HG03196 (cell line): ENCODE results near the gene NHLRC3.
"Not testable (repeated sequence)": the region's sequence is repeated elsewhere in the genome, so short reads cannot be mapped to it uniquely, and the experiment has no call there.

Experiments
- ATAC-seq: cut with Tn5 transposase; IDR thresholded peaks from one replicate; pipeline ENCODE4 v1.9.1; 2021; ENCODE audit not compliant: unreplicated experiment

The NHLRC3 gene

DNA sequence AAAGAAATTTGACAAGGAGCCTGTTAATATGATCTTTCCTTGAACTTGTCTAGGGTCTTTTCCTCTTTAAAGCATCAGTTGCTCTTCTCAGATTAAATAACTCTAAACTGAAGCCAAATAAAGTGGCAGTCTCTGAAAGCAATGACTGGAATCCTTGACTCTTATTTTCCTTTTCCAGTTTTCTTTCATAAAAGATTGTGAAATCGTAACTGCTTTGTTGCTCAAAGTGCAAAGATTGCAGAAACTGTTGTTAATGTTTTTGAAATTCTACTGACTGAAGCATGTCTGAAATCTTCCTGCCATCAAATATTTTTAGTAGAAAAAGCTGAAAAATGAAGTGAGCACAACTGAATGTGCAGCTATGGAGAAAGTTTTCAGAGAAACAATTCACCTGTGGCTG, 1.9 kb downstream of the NHLRC3 start:
- no peak for ATAC-seq

DNA sequence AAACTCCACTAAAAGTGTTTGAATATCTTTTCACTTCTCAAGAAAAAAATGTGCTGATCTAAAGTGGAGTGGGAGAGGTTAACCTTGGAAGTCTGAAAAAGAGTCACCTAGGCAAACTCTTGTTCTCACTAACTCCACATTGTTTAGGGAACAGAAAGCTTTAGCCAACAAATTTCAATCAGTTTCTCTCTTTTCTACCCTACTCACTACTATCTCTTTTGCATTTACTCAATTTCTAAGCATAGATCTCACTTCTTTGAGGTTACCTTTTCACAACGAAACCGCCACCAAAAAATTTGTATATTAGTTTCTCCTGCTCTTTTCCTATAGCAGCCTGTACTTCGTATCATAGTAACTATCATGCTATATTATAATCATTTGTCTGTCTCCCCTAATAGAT, 6.3 kb downstream of the NHLRC3 start:
- peak; percentile 68 for ATAC-seq

DNA sequence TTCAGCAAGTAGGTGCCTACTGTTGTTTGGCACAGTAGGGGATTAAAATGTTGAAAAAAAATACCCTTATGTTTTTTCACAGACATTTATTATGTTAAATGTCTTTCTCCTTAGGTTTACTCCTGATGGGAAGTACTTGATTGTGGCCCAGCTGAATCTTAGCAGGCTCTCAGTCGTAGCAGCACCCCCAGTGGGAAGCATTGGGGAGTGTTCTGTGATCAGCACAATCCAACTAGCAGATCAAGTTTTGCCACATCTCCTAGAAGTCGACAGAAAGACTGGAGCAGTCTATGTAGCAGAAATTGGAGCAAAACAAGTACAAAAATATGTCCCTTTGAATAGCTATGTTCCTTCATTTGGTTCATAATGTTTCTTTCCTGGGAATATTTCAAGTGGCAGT, 9.3 kb downstream of the NHLRC3 start:
- no peak for ATAC-seq

DNA sequence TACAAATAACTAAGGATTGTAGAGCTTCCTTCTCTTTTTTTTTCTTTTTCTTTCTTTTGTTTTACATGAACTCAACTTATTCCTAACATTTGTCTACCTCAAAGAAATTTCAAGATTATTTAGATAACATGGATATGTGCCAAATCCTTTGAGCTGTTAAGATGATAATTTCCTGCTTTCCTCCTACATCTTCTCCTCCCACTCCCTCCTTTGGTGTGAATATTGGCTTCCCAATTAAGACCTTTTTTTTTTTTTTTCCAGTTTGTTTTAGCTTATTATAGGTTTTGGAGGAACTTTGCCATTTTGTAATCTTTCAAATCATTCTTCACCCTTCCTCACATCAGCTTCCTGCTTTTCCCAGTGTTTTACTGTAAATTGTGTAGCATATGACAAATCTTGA, 10.6 kb downstream of the NHLRC3 start:
- ATAC-seq, result no peak

DNA sequence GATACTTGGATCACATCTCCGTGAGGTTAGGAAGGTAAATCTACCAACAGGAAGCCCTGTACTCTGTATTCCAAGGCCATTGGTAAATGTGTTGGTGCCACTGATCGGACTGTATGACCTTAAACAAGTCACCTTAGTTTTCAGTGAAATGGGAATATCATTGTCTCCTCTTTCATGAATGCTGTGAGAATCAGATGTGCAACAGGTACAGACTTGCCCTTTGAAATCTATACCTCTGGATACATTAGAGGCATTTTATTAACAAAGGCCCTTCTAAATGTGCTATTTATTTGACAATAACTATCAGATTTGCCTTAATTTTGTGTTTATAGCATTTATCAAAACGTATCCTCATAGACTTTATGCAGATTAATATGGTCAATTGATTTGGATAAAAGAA, 11.0 kb downstream of the NHLRC3 start:
- ATAC-seq, result no peak

DNA sequence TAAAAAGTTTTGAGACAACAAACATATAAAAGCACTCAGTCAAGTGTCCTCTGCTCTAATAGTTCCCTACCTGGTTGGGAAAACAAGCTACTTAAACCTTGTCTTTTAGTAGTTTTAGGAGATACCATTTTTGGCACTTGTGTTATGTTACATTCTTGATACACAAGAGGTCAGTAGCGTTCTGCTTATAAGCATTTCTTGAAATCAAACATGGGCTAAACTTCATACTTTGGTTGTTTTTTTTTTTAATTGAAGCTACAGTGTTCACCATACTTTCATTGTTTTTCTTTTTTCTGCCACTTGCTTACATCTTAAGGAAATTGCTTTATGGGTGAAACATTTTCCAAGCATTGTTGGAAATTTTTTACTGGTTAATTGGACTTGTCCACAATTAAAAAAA, 12.9 kb downstream of the NHLRC3 start:
- no peak for ATAC-seq

DNA sequence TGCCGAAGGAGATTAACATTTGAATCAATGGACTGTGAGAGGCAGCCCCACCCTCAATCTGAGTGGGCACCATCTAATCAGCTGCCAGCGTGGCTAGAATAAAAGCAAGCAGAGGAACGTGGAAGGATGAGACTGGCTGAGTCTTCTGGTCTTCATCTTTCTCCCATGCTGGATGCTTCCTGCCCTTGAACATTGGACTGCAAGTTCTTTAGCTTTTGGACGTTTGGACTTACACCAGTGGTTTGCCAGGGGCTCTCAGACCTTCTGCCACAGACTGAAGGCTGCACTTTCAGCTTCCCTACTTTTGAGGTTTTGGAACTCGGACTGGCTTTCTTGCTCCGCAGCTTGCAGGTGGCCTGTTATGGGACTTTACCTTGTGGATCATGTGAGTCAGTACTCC, 14.7 kb downstream of the NHLRC3 start:
- ATAC-seq, result no peak

DNA sequence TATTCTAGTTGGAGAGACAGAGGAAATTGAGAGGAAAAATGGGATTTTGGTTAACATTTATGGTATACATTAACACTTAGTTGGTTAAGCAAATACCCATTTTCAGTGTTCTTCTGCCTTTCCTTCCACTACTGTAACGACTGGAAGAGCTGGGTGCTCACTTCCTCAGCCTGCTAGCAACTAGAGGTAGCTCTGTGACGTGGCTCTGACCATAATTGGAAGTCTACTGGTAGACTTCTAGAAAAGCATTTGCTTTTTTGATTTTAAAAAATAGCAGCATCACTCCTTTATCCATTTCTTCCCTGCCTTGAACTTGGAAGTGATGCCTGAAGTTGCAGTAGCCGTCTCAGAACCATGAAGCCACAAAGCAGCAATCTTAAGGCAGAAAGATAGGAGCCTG, 15.9 kb downstream of the NHLRC3 start:
- no peak for ATAC-seq

DNA sequence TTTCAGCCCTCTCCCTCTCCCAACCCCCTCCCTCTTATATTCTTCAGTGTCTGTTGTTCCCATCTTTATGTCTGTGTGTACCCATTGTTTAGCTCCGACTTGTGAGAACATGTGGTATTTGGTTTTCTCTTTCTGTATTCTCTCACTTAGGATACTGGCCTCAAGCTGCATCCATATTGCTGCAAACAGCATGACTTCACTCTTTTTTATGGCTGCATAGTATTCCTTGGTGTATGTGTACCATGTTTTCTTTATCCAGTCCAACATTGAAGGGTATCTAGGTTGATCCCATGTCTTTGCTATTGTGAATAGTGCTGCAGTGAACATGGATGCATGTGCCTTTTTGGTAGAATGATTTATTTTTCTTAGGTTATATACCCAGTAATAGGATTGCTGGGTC, 17.8 kb downstream of the NHLRC3 start:
- no peak for ATAC-seq

DNA sequence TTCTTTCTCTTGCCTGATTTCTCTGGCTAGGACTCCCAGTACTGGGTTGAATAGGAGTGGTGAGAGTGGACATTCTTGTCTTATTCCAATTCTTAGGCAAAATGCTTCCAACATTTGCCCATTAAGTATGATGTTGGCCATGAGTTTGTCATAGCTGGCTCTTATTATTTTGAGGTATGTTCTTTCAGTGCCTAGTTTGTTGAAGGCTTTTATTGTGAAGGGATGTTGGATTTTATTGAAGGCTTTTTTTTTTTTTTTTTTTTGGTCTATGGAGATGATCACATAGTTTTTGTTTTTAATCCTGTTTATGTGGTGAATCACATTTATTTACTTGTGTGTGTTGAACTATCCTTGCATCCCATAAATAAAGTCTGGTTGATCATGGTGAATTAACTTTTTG, 19.8 kb downstream of the NHLRC3 start:
- ATAC-seq, result no peak

DNA sequence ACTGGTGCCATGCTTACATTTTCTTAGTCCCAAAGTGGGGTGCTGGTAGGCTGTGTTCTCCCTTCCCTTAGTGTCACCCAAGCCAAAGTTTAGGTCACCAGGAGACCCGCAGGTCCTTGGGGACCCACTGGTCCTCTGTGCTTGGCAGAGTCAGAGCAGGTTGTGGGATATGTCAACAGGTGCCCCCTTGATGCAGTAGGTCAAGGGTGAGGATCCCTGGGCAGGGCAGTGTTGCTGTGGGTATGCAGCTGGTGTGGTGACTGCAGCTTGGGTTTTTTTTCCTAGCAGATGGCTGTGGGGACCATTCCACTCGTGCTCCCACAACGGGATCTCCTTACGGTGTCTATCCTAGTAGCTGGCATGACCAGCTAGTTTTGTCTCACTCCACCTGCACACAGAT, 23.7 kb downstream of the NHLRC3 start:
- ATAC-seq, result no peak

DNA sequence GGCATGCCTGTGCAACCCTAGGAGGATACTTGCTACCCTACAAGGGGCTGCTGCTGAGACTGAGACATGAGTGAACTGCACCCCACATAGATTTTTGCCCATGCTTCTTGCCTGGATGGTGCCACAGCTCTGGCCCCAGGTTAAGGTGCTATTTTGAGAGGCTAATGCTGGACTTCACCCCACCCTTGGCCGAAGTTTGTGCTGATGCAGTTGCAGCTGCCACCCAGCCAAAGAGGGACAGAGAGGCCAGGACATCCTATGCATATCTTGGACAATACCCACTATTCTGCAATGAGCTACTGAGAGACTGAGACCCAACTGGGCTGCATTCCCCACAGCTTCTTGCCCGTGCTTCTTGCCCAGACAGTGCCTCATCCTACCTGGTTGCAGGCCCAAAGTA, 34.6 kb downstream of the NHLRC3 start:
- no peak for ATAC-seq

DNA sequence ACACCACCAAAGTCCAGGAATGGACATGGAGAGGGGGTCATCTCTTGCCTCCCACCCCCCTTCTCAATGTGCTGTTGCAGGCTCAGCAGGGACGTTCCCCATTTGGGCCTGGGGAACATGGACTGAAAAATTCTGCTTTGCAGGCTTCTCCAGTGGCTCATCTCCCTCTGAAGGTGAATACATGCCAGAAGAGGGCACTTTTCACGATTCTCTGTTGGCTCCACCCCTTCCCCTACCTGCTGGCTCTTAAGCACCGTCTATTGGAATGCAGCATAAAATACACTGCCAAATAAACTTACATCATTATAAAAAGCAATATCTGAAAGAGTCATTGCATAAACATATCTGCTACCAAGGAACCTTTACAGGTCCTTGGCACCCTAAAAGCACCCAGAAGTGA, 35.7 kb downstream of the NHLRC3 start:
- ATAC-seq, result no peak

DNA sequence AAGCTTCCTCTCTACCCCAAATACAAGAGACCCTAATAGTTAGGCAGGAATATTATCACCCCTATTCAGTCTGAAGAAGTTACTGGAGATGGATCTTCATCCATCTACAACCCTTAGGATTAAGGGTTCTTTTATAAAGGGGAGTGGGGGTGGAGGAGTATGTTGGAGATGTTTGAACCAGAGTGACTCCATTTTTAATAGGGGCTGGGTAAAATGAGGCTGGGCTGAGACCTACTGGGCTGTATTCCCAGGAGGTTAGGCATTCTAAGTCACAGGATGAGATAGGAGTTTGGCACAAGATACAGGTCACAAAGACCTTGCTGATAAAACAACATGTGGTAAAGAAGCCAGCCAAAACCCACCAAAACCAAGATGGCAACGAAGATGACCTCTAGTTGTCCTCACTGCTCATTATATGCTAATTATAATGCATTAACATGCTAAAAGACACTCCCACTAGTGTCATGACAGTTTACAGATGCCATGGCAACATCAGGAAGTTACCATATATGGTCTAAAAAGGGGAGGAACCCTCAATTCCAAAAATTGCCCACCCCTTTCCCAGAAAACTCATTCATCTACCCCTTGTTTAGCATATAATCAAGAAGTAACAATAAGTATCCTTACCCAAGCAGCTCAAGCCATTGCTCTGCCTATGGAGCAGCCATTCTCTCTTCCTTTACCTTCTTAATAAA, 48.1 kb downstream of the NHLRC3 start:
- not testable (repeated sequence) for ATAC-seq

DNA sequence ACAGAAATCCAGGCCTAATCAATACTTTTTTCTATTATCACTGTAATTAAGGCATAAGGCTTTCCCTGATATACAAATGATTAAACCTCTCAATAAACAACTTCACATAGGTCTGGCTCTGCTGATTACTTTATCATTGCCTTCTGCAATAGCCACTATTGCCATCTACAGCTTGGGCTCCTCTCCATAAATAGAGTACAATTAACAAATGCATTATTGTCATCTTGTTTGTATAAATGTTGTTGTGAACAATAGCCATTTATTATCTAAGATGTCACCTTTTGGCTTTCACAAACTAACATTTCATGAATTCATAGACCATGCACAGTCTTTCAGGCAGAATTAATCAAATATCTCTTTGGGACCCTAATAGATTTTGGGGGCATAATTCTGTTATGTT, 53.3 kb downstream of the NHLRC3 start:
- ATAC-seq, result no peak

DNA sequence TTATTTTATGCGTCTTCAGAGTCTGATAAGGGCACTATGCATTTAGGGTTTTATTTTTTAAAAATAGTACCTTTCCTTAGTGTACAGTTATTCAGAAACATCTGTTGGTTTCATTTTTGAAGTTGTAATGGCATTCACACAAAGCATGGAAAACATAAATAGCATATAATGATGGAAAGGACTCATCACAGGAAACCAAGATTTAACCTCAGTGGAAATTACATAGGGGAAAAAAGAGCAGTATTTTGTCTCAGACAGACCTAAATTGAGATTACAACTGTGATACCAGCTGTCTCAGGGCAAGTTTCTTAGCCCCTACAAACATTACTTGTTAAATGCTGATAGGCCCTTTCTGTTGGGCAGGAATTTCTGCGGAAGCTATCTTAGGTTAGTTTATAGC, 57.2 kb downstream of the NHLRC3 start:
- no peak for ATAC-seq

DNA sequence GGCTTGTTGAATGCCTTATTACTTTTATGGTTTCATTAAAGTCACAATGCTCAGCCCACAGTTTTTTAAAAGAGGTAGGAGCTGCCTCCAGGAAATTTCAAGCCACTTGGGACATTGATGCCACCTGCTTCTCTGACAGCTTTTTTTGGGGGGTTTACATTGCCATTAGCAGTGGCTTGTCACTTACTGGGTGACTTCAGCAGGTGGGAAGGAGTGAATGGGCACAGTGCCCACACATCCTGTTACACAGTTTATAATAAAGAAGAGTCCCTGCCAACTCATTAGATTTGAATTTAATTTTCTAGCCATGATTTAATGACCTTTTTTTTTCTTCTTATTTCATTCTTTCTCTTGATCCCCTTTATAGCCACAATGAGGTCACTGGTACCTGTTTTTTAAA, 61.0 kb downstream of the NHLRC3 start:
- ATAC-seq, result no peak
